Peyer's patch (tissue), 4 donors: Measurements from ENCODE around the gene GDF11.

Experiments used
- POLR2A ChIP-seq, 2 donors: fragments of 450-650 bp; IDR thresholded peaks; one replicate each; pipeline ENCODE4 v1.5.1; 2017; ENCODE audit warnings: antibody characterized with exemption in 2 of 2, mild to moderate bottlenecking in 2 of 2, moderate library complexity in 2 of 2
- TF ChIP-seq, protein P1 (sequence below), 6 experiments: fragments of 450-650 bp in 4 of 6; fragments of 200-600 bp in 2 of 6; sonication (generic) in 1 of 6; IDR thresholded peaks; one replicate each; pipeline ENCODE4 v1.5.1; 2017 to 2019; ENCODE audit warnings: antibody characterized with exemption in 6 of 6, mild to moderate bottlenecking in 3 of 6, moderate library complexity in 1 of 6

DNA sequence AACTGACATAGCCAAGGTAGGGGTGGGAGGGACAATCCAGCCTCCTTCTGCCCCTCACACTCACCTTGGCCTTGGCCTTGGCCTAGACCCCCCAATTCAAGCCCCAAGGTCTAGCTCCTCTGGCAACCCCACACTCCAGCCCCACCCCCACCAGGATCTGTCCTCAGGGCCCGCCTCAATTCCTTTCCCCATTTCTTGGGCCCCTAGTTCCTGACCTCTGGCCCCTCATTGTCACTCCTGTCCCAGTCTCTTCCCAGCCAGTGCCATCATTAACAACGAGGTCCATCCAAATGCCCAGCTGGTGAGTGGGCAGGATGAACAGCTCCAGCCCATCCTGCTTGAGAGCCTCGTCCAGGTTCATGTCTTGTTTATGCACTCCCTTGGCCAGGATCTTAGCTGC lies 6.8 kb upstream of the GDF11 start:
- TF ChIP-seq, protein P1, sequence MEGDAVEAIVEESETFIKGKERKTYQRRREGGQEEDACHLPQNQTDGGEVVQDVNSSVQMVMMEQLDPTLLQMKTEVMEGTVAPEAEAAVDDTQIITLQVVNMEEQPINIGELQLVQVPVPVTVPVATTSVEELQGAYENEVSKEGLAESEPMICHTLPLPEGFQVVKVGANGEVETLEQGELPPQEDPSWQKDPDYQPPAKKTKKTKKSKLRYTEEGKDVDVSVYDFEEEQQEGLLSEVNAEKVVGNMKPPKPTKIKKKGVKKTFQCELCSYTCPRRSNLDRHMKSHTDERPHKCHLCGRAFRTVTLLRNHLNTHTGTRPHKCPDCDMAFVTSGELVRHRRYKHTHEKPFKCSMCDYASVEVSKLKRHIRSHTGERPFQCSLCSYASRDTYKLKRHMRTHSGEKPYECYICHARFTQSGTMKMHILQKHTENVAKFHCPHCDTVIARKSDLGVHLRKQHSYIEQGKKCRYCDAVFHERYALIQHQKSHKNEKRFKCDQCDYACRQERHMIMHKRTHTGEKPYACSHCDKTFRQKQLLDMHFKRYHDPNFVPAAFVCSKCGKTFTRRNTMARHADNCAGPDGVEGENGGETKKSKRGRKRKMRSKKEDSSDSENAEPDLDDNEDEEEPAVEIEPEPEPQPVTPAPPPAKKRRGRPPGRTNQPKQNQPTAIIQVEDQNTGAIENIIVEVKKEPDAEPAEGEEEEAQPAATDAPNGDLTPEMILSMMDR (IDR thresholded peaks at IDR 0.05), result no peak
- TF ChIP-seq POLR2A (IDR thresholded peaks at IDR 0.05), result no peak
